ENCODE data around the gene SIRT3. TPM values are rescaled to one million over a fixed set of nuclear protein-coding genes. Genes with fewer than 3 reads are reported as not detected.
A peak's percentile ranks its signal among the peaks of the same experiment; 100 is the strongest.

SIRT3 gene
- total RNA-seq, 1 experiment from 2014 or later, result 19.2 TPM

DNA sequence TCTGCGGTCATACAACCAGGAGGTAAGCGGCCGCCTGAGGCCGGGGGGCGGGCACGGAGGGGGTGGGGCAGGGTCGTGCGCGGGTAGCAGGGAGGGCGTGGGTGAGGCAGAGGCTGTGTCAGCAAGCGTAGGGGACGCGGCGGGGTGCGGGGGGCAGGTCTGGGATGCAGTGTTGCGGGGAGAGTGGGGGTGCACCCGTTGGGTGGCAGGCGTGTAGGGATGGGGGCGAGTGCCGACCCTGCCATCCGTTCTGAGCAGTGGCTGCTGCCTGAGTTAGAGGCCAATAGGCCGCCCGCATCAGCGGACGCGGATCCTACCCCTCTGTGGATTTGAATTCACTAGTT, 27.3 kb downstream of the SIRT3 start:
- peak overlapping the region; percentile 92 for H3K27ac Mint-ChIP-seq (ENCODE audit: unreplicated experiment)
- H3K27me3 Mint-ChIP-seq (ENCODE audit: unreplicated experiment), result no peaks in the 10 kb centered on the region
- H3K36me3 Mint-ChIP-seq (ENCODE audit: insufficient read depth, unreplicated experiment), result peaks cover 67% of the 10 kb centered on the region
- no TSS peak for BruUV-seq (replicated peaks)
- CTCF ChIA-PET, result no interaction called here
- TF ChIP-seq, protein P1, sequence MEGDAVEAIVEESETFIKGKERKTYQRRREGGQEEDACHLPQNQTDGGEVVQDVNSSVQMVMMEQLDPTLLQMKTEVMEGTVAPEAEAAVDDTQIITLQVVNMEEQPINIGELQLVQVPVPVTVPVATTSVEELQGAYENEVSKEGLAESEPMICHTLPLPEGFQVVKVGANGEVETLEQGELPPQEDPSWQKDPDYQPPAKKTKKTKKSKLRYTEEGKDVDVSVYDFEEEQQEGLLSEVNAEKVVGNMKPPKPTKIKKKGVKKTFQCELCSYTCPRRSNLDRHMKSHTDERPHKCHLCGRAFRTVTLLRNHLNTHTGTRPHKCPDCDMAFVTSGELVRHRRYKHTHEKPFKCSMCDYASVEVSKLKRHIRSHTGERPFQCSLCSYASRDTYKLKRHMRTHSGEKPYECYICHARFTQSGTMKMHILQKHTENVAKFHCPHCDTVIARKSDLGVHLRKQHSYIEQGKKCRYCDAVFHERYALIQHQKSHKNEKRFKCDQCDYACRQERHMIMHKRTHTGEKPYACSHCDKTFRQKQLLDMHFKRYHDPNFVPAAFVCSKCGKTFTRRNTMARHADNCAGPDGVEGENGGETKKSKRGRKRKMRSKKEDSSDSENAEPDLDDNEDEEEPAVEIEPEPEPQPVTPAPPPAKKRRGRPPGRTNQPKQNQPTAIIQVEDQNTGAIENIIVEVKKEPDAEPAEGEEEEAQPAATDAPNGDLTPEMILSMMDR (IDR thresholded peaks at IDR 0.05; ENCODE audit: unreplicated experiment), result no peak
- intact Hi-C loops (cut with micrococcal nuclease; ENCODE audit: unreplicated experiment), result loop anchor here (10.0 kb wide), 1 partner anchor 306 kb away; no protein-coding TSS in a partner anchor
- peak overlapping the region; percentile 96 for H3K4me3 Mint-ChIP-seq (ENCODE audit: low read depth, unreplicated experiment)
- DNase-seq, result no peak
- no peaks in the 10 kb centered on the region for H3K9me3 Mint-ChIP-seq (ENCODE audit: low read depth, unreplicated experiment)
- no peaks in the 10 kb centered on the region for H3K4me1 Mint-ChIP-seq (ENCODE audit: low read depth, unreplicated experiment)

DNA sequence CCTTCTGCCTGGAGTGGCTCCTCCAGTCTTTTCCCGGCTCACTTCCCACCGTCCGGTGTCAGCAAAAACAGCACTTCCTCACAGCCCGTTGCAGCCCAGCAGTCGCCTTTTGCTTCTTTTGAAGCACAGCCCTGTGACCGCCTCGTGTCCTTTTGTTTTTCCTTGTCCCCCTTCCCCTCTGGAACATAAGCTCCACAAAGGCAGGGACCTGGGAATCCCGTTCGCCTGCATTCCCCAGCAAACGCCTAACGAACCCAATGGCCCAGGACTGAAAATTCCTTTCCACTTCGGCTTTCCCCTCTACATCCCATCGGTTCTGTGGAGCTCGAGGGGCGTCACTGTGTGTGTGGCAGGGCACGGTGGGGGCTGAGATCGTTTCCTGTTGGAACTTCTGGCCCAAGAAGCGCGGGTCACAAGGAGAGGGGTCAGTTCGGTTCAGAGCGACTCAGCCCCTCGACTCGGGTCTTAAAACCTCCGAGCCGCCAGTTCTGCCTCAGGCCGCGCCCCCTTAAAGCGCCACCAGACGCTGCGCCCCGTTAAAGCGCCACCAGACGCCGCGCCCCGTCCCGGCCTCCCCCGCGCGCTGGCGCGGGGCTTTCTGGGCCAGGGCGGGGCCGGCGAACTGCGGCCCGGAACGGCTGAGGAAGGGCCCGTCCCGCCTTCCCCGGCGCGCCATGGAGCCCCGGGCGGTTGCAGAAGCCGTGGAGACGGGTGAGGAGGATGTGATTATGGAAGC, 27.8 kb downstream of the SIRT3 start:
- Mint-ChIP-seq H3K9me3 (ENCODE audit: low read depth, unreplicated experiment) (no peaks in the 10 kb centered on the region), H3K27ac (ENCODE audit: unreplicated experiment) (peak overlapping the region; percentile 92), H3K4me3 (ENCODE audit: low read depth, unreplicated experiment) (peak overlapping the region; percentile 96), H3K4me1 (ENCODE audit: low read depth, unreplicated experiment) (no peaks in the 10 kb centered on the region), H3K36me3 (ENCODE audit: insufficient read depth, unreplicated experiment) (peaks cover 65% of the 10 kb centered on the region), H3K27me3 (ENCODE audit: unreplicated experiment) (no peaks in the 10 kb centered on the region)
- DNase-seq, result peak; percentile 83
- BruUV-seq (replicated peaks), result no TSS peak
- CTCF ChIA-PET, result no interaction called here
- intact Hi-C loops (cut with micrococcal nuclease; ENCODE audit: unreplicated experiment), result loop anchor here (10.0 kb wide), 1 partner anchor 306 kb away; no protein-coding TSS in a partner anchor
- TF ChIP-seq, protein P1 (IDR thresholded peaks at IDR 0.05; ENCODE audit: unreplicated experiment), result no peak

DNA sequence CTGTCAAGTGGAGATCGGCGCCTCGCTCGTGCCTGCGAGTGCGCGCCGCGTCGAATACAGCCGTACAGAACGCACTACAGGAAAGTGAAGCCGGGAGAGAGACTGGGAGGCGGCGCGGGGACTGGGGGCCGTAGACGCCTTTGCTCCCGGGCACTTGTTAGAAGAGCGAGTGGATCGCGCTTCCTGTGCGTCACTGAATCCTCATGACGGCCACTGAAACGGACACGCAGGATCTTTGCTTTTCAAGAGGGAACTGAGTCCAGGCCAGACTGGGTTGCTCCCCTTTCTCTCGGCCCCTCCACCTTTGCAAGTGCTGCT, 28.3 kb downstream of the SIRT3 start:
- Mint-ChIP-seq H3K27ac (ENCODE audit: unreplicated experiment) (peak overlapping the region; percentile 92), H3K4me3 (ENCODE audit: low read depth, unreplicated experiment) (peak overlapping the region; percentile 96), H3K36me3 (ENCODE audit: insufficient read depth, unreplicated experiment) (peaks cover 65% of the 10 kb centered on the region), H3K9me3 (ENCODE audit: low read depth, unreplicated experiment) (no peaks in the 10 kb centered on the region), H3K4me1 (ENCODE audit: low read depth, unreplicated experiment) (no peaks in the 10 kb centered on the region), H3K27me3 (ENCODE audit: unreplicated experiment) (no peaks in the 10 kb centered on the region)
- DNase-seq, result no peak
- TF ChIP-seq, protein P1 (IDR thresholded peaks at IDR 0.05; ENCODE audit: unreplicated experiment), result no peak
- TSS peak; percentile 89 for BruUV-seq (replicated peaks)
- intact Hi-C loops (cut with micrococcal nuclease; ENCODE audit: unreplicated experiment), result loop anchor here (10.0 kb wide), 1 partner anchor 307 kb away; no protein-coding TSS in a partner anchor
- CTCF ChIA-PET, result interaction anchor here (1.4 kb wide), 1 partner anchor 30 kb away, joined by 3 read pairs; no protein-coding TSS in a partner anchor

DNA sequence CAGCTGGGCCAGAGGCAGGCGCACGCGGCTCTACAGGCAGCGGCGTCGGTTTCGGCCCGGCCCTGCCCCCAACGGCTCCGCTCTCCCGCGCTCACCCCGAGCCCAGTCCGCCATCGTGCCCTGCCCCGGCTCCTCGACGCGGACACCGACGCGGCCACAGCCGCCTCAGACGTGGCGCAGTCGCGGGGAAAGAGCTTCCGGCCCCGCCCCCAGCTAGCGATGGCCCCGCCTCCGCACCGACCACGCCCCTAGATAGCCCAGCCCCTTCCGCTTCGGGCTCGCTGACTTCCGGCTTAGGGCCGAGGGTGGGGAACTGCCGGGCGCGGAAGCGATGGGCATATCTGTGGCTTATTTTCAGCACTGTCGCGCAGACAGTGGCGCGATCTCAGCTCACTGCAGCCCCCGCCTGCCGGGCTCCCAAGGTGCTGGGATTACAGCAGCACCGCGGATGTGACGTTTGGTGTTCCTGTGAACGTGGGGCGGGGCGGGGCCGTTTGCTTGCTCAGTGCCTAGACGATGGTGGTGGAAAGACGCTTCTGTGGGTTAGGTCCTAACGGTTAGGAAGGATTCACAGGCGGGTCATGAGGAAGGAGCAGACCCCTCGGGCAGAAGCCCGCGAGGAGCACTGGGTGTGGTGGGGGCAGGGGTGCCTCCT, 28.8 kb downstream of the SIRT3 start, which contains the start of the genes BET1L and RIC8A:
Gene BET1L, minus strand, starts transcription at position 192 of the 655 bp plus-strand sequence. Its CDS starts 78 bp downstream, at position 114.
Gene RIC8A, plus strand, starts transcription at position 501 of the 655 bp plus-strand sequence. CDS start 1,147 bp downstream, outside the sequence.
- Mint-ChIP-seq H3K4me3 (ENCODE audit: low read depth, unreplicated experiment) (peak within 1 kb of the TSS; percentile 96), H3K27me3 (ENCODE audit: unreplicated experiment) (no peaks in the 10 kb centered on the region), H3K27ac (ENCODE audit: unreplicated experiment) (peak within 1 kb of the TSS; percentile 92), H3K9me3 (ENCODE audit: low read depth, unreplicated experiment) (no peaks in the 10 kb centered on the region), H3K36me3 (ENCODE audit: insufficient read depth, unreplicated experiment) (peaks cover 61% of the 10 kb centered on the region), H3K4me1 (ENCODE audit: low read depth, unreplicated experiment) (no peaks in the 10 kb centered on the region)
- peak; percentile 95 for DNase-seq
- TF ChIP-seq, protein P1 (IDR thresholded peaks at IDR 0.05; ENCODE audit: unreplicated experiment), result no peak
- BruUV-seq (replicated peaks), result no TSS peak
- CTCF ChIA-PET, result interaction anchor here (0.6 to 1.4 kb wide), 4 partner anchors 31 to 570 kb away, joined by 3 to 4 read pairs (median 4); partner anchors contain the start of gene GATD1
- intact Hi-C loops (cut with micrococcal nuclease; ENCODE audit: unreplicated experiment), result loop anchor here (10.0 kb wide), 1 partner anchor 307 kb away; no protein-coding TSS in a partner anchor
